ENCODE results near the gene FAM25G.
"Not testable (repeated sequence)": the region's sequence is repeated elsewhere in the genome, so short reads cannot be mapped to it uniquely, and the experiment has no call there.

Gene FAM25G

GRCh38 chr10:47491600-47491999, at the start of gene FAM25G:
TSS of gene FAM25G (minus strand) at chr10:47491700. CDS start at chr10:47491674, 26 bp downstream.
- DNase-seq = not testable (repeated sequence)

GRCh38 chr10:47536430-47536829, 44.9 kb upstream of the FAM25G start:
- not testable (repeated sequence) for DNase-seq

GRCh38 chr10:47523475-47523874, 32.0 kb upstream of the FAM25G start, which contains the start of gene AGAP9:
TSS of gene AGAP9 (minus strand) at chr10:47523638. CDS start at chr10:47523526, 112 bp downstream.
- not testable (repeated sequence) for DNase-seq

GRCh38 chr10:47502313-47502712, 10.8 kb upstream of the FAM25G start:
- DNase-seq = not testable (repeated sequence)

- not testable (repeated sequence) for DNase-seq
Measured at GRCh38 chr10:47494226-47494625, 2.7 kb upstream of the FAM25G start.

GRCh38 chr10:47489630-47490029, 1.9 kb downstream of the FAM25G start:
- DNase-seq = not testable (repeated sequence)

GRCh38 chr10:47485943-47486342, 5.6 kb downstream of the FAM25G start:
- not testable (repeated sequence) for DNase-seq

- not testable (repeated sequence) for DNase-seq
Measured at GRCh38 chr10:47484786-47485185, 6.7 kb downstream of the FAM25G start.

GRCh38 chr10:47483923-47484322, 7.6 kb downstream of the FAM25G start, which contains the start of gene ANXA8:
TSS of gene ANXA8 (minus strand) at chr10:47484115. CDS start at chr10:47483933, 182 bp downstream.
- not testable (repeated sequence) for DNase-seq

- DNase-seq = not testable (repeated sequence)
Measured at GRCh38 chr10:47482367-47482766, 9.1 kb downstream of the FAM25G start.

GRCh38 chr10:47481768-47482181, 9.7 kb downstream of the FAM25G start:
- not testable (repeated sequence) for DNase-seq

- not testable (repeated sequence) for DNase-seq
Measured at GRCh38 chr10:47481182-47481766, 10.2 kb downstream of the FAM25G start.

GRCh38 chr10:47480133-47480532, 11.4 kb downstream of the FAM25G start:
- DNase-seq = not testable (repeated sequence)

- not testable (repeated sequence) for DNase-seq
Measured at GRCh38 chr10:47478114-47478513, 13.4 kb downstream of the FAM25G start.

GRCh38 chr10:47477078-47477477, 14.4 kb downstream of the FAM25G start:
- not testable (repeated sequence) for DNase-seq

GRCh38 chr10:47475101-47475500, 16.4 kb downstream of the FAM25G start:
- not testable (repeated sequence) for DNase-seq

- DNase-seq = not testable (repeated sequence)
Measured at GRCh38 chr10:47473516-47473915, 18.0 kb downstream of the FAM25G start.

GRCh38 chr10:47472647-47473046, 18.9 kb downstream of the FAM25G start:
- not testable (repeated sequence) for DNase-seq

GRCh38 chr10:47472072-47472471, 19.4 kb downstream of the FAM25G start:
- DNase-seq = not testable (repeated sequence)

- not testable (repeated sequence) for DNase-seq
Measured at GRCh38 chr10:47468731-47469528, 22.6 kb downstream of the FAM25G start.

GRCh38 chr10:47467957-47468356, 23.5 kb downstream of the FAM25G start:
- not testable (repeated sequence) for DNase-seq

- not testable (repeated sequence) for DNase-seq
Measured at GRCh38 chr10:47467458-47467857, 24.0 kb downstream of the FAM25G start.

- not testable (repeated sequence) for DNase-seq
Measured at GRCh38 chr10:47465216-47465917, 26.1 kb downstream of the FAM25G start.

All from activated CD4-positive, alpha-beta T cell treated with anti-CD3 and anti-CD28 coated beads, Interleukin-2, amount 50 U/mL, for 48 hours (primary cell).